Kidney tubule cell (primary cell): ENCODE measurements around the gene CLEC2A.
"Not testable (repeated sequence)": the region's sequence is repeated elsewhere in the genome, so short reads cannot be mapped to it uniquely, and the experiment has no call there.

Experiments used
- DNase-seq: peaks from one replicate; pipeline ENCODE4 v3.0.0-alpha.2; 2018; ENCODE audit warnings: low spot score

The CLEC2A gene

DNA sequence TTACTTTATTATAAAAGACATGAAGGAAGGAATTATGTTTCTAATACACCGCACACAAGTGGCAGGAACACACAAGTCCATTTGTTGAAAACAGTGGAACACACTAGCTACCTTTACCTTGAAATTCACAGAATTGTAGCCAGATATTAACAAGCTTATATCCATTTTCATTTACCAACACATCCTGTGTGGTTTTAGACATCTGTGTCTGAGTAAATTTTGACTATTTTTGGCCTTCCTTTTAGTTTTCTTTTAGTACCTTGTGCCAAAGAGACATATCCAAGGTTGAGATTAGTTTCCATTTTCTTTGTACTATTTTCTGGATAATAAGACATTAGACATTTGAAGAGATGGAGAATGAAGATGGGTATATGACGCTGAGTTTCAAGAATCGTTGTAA is 50.9 kb downstream of the CLEC2A start, which contains the start of gene KLRF2:
TSS of gene KLRF2 (plus strand) at position 244 of the 400 bp plus-strand sequence. CDS start at position 351, 107 bp downstream.
- no peak for DNase-seq

GRCh38 chr12:9880532-9881078 is 51.6 kb downstream of the CLEC2A start:
- no peak for DNase-seq

DNA sequence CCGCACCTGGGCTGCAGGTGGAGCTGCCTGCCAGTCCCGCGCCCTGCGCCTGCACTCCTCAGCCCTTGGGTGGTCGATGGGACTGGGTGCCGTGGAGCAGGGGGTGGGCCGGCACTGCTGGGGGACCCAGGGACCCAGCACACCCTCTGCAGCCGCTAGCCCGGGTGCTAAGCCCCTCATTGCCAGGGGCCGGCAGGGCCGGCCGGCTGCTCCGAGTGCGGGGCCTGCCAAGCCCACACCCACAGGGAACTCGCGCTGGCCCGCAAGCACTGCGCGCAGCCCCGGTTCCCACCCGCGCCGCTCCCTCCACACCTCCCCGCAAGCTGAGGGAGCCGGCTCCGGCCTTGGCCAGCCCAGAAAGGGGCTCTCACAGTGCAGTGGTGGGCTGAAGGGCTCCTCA is 56.0 kb downstream of the CLEC2A start:
- DNase-seq = not testable (repeated sequence)

GRCh38 chr12:9872742-9873141 is 59.4 kb downstream of the CLEC2A start:
- no peak for DNase-seq

DNA sequence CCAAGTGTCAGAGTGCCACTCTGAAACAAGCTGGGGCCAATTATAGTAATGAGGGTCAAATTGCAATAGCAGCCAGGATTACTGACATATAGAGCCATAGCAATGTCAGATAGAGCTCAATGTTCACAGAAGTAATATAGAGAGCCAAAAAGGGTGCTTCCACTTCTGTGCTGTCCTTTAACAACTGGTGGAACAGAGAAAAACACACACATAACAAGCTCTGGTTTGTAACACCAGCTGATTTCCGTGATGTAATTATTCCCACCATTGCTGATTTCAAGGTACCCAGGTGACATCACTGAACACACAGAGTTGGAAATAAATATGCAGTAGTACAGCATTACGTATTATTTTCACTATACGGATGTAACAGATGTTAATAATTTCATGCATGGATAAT is 60.0 kb downstream of the CLEC2A start:
- DNase-seq = no peak

- no peak for DNase-seq
Measured at GRCh38 chr12:9870286-9870866, 61.8 kb downstream of the CLEC2A start.

DNA sequence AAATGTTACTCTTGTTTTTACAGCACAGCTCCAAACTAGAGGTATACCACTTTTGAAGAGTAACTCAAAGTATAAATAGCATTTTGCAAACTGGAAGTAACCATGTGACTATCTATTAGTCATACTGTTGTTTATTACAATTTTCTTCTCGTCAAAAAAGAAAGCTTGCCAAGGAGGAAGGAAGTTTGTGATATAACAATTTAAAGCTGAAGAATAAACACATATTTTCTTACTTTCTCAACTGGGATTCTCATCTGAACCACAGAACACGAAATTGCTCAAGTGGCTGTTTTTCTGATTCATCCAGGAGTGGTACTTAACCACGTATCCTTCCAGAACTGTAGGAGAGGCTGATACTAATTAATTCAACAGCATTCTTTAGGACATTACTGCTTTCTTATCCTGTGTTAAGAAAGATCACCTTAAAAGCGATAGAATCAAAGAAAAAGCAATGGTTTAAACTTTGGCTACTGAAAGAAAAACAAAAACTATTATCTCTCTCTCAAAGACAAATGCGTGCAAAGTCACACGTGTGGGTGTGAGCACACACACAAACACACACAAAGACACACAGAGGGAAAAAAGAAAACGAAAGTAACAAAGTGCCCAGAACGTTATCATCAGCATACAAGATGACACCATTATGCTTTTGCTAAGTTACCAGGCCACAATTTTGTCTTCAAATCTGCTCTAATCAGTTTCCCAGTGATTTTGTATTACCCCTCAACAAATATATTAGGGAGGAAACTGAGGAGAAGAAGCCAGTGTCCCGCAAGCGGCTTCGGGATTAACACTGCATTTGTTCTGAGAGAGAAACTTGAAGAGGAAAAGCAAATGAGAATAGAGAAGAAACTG is 62.6 kb downstream of the CLEC2A start, which contains the start of gene CLEC2B:
TSS of gene CLEC2B (minus strand) at position 48 of the 855 bp plus-strand sequence.
- peak; percentile 55 for DNase-seq

DNA sequence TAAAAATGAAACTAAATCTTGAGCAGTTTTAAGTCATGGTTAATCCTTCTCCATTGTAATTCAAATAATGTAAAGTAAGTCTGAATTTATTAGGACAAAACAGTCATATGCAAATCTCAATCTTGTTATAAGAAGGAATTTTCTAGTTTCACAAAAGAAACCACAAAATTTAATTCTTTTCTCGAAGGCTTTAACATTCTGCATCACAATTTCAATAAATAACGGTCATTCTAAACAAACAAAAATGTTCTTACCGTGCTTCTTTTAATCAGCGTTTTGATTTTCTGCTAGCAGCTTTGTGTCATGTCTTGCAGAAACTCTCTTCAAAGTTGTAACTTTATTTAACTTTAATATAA is 63.2 kb downstream of the CLEC2A start:
- DNase-seq = no peak

- no peak for DNase-seq
Measured at GRCh38 chr12:9868311-9868801, 63.8 kb downstream of the CLEC2A start.

- DNase-seq = no peak
Measured at GRCh38 chr12:9867531-9867930, 64.6 kb downstream of the CLEC2A start.

DNA sequence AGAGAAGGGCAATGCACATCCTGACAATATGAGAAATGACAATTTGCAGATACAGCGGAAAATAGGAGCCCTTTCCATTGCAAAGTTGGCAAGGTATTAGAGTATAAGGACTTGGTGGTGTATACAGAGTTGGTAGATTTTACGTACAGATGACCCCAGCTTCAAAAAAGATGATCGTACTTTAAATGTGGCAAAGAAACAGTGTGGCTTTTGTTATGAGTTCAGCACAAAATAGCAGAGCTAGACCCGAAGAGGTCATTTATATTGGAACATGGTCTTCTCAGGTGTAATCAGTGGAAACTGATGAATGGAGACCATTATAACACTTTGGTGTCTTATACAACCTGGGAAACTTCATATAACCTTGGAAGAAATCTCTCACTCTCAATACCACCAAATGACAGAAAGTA is 65.3 kb downstream of the CLEC2A start:
- DNase-seq = no peak

- DNase-seq = no peak
Measured at GRCh38 chr12:9864913-9865675, 67.1 kb downstream of the CLEC2A start.
